Fibroblast of lung (primary cell): ENCODE results near the gene HGFAC. TPM values are rescaled to one million over a fixed set of nuclear protein-coding genes. Genes with fewer than 3 reads are reported as not detected.

Experiments
- DNase-seq, 2 donors: peaks; one replicate each; pipeline versions ENCODE4 v3.0.0 to v3.0.0-alpha.2; 2010; ENCODE audit warnings: low read depth in 2 of 2
- H2AFZ ChIP-seq: 2 replicates; pipeline ENCODE4 v1.5.1; 2012; ENCODE audit warnings: low read length, control low read depth, inconsistent platforms
- H3K27ac ChIP-seq: 2 replicates; pipeline ENCODE4 v1.5.1; 2011; ENCODE audit warnings: low read length, control low read depth; ENCODE audit not compliant: insufficient read depth
- H3K27me3 ChIP-seq: 2 replicates; pipeline ENCODE4 v1.5.1; 2011; ENCODE audit warnings: mild to moderate bottlenecking, low read length; ENCODE audit not compliant: control insufficient read depth, insufficient read depth
- H3K36me3 ChIP-seq: 2 replicates; pipeline ENCODE4 v1.5.1; 2011; ENCODE audit warnings: low read length; ENCODE audit not compliant: control insufficient read depth, insufficient read depth
- H3K4me1 ChIP-seq: 2 replicates; pipeline ENCODE4 v1.5.1; 2011; ENCODE audit warnings: low read length; ENCODE audit not compliant: control insufficient read depth, insufficient read depth; ENCODE audit errors: extremely low read depth
- H3K4me2 ChIP-seq: 2 replicates; pipeline ENCODE4 v1.5.1; 2011; ENCODE audit warnings: low read length, control low read depth; ENCODE audit not compliant: insufficient read depth; ENCODE audit errors: extremely low read depth
- H3K4me3 ChIP-seq, 4 experiments: fragments of 200-600 bp in 1 of 4; sonication (generic) in 1 of 4; replicated peaks in 1 of 4; 2 replicates each; pipeline ENCODE4 v1.5.1; 2011 to 2016; ENCODE audit warnings: low read length in 4 of 4, low read depth in 3 of 4, mild to moderate bottlenecking in 3 of 4, control low read depth in 2 of 4, inconsistent platforms in 1 of 4, mixed read lengths in 1 of 4; ENCODE audit not compliant: insufficient read depth in 1 of 4; ENCODE audit errors: control extremely low read depth in 1 of 4
- H3K79me2 ChIP-seq: 2 replicates; pipeline ENCODE4 v1.5.1; 2012; ENCODE audit warnings: mild to moderate bottlenecking, low read length, inconsistent platforms; ENCODE audit not compliant: control insufficient read depth, insufficient read depth
- H3K9ac ChIP-seq: 2 replicates; pipeline ENCODE4 v1.5.1; 2011; ENCODE audit warnings: mild to moderate bottlenecking, low read length, control low read depth; ENCODE audit not compliant: insufficient read depth
- H3K9me3 ChIP-seq: 2 replicates; pipeline ENCODE4 v1.5.1; 2012; ENCODE audit warnings: low read depth, low read length; ENCODE audit not compliant: control insufficient read depth, insufficient read depth
- H4K20me1 ChIP-seq: 2 replicates; pipeline ENCODE4 v1.5.1; 2011; ENCODE audit warnings: low read length; ENCODE audit not compliant: control insufficient read depth, insufficient read depth; ENCODE audit errors: extremely low read depth
- CTCF ChIP-seq, 2 donors: IDR thresholded peaks in 1 of 2; conservative IDR thresholded peaks in 1 of 2; 1 replicate in 1 of 2; 2 replicates in 1 of 2; pipeline ENCODE4 v1.5.1; 2011 to 2012; ENCODE audit warnings: low read length in 2 of 2, control low read depth in 1 of 2, inconsistent platforms in 1 of 2, low read depth in 1 of 2, mild to moderate bottlenecking in 1 of 2
- EZH2 ChIP-seq: IDR thresholded peaks from 2 replicates; pipeline ENCODE4 v1.5.1; 2012; ENCODE audit warnings: low read length, control low read depth, mild to moderate bottlenecking; ENCODE audit errors: missing control alignments
- polyA plus RNA-seq, 2 donors: library from polyadenylated mRNA; depleted of rRNA in 1 of 2; stranded (reverse) in 1 of 2; unstranded in 1 of 2; fragments of >200 nt; gene quantifications; 2 replicates each; pipeline ENCODE4 v1.2.1, GENCODE V29; 2011 to 2012; ENCODE audit warnings: missing spikeins in 1 of 2
- total RNA-seq: library from RNA; depleted of rRNA; stranded (reverse); fragments of >200 nt; gene quantifications from 2 replicates; pipeline ENCODE4 v1.2.1, GENCODE V29; 2014

Gene HGFAC
- total and polyA plus RNA-seq, 2 donors (not counting 1 experiment from before 2014, with no cell fraction given): 0.33 TPM; not detected in 1

- Histone ChIP-seq H3K9me3 (no peaks in the 10 kb centered on the region), H3K4me3 (no peak overlapping the region), H4K20me1 (no peaks in the 10 kb centered on the region), H3K79me2 (no peaks in the 10 kb centered on the region), H3K9ac (no peak overlapping the region), H2AFZ (no peak overlapping the region), H3K27me3 (no peaks in the 10 kb centered on the region), H3K36me3 (no peaks in the 10 kb centered on the region), H3K4me1 (no peaks in the 10 kb centered on the region), H3K27ac (no peak overlapping the region), H3K4me2 (no peak overlapping the region)
- DNase-seq: no peak
- TF ChIP-seq CTCF (conservative IDR thresholded peaks at IDR 0.05 in 1 of 2, IDR thresholded peaks at IDR 0.05 in 1 of 2; ENCODE audit: low read depth in 1 of 2, low read length in 2 of 2): no peak
- no peak for TF ChIP-seq EZH2
Measured at GRCh38 chr4:3449047-3449573, 7.3 kb downstream of the HGFAC start.

GRCh38 chr4:3449574-3450534 lies 8.1 kb downstream of the HGFAC start:
- H4K20me1 ChIP-seq: no peaks in the 10 kb centered on the region
- H2AFZ ChIP-seq: no peak overlapping the region
- H3K4me2 ChIP-seq: no peak overlapping the region
- H3K36me3 ChIP-seq: no peaks in the 10 kb centered on the region
- H3K27me3 ChIP-seq: no peaks in the 10 kb centered on the region
- no peak overlapping the region for H3K27ac ChIP-seq
- H3K9ac ChIP-seq: no peak overlapping the region
- no peaks in the 10 kb centered on the region for H3K4me1 ChIP-seq
- no peak for DNase-seq
- no peak for TF ChIP-seq CTCF (conservative IDR thresholded peaks at IDR 0.05 in 1 of 2, IDR thresholded peaks at IDR 0.05 in 1 of 2; ENCODE audit: low read depth in 1 of 2, low read length in 2 of 2)
- no peak for TF ChIP-seq EZH2
- H3K4me3 ChIP-seq: no peak overlapping the region
- no peaks in the 10 kb centered on the region for H3K79me2 ChIP-seq
- no peaks in the 10 kb centered on the region for H3K9me3 ChIP-seq

- Histone ChIP-seq H3K27me3 (no peaks in the 10 kb centered on the region), H4K20me1 (no peaks in the 10 kb centered on the region), H3K4me1 (no peaks in the 10 kb centered on the region), H3K4me2 (no peak overlapping the region), H3K79me2 (no peaks in the 10 kb centered on the region), H3K27ac (no peak overlapping the region), H3K4me3 (no peak overlapping the region), H3K9me3 (no peaks in the 10 kb centered on the region), H3K36me3 (no peaks in the 10 kb centered on the region), H3K9ac (no peak overlapping the region), H2AFZ (no peak overlapping the region)
- no peak for DNase-seq
- no peak for TF ChIP-seq EZH2
- no peak for TF ChIP-seq CTCF (conservative IDR thresholded peaks at IDR 0.05 in 1 of 2, IDR thresholded peaks at IDR 0.05 in 1 of 2; ENCODE audit: low read depth in 1 of 2, low read length in 2 of 2)
Measured at GRCh38 chr4:3450643-3451042, 8.9 kb downstream of the HGFAC start.
